Duodenal mucosa (tissue), 2 donors: ENCODE results near the gene KCNMB2.

ENCODE experiments used
- H3K27ac ChIP-seq: one replicate; pipeline ENCODE4 v1.7.0; 2013; ENCODE audit warnings: low read depth, low read length
- H3K27me3 ChIP-seq, 2 donors: one replicate each; pipeline ENCODE4 v1.7.0; 2013; ENCODE audit warnings: low read length in 2 of 2, control low read depth in 1 of 2; ENCODE audit not compliant: insufficient read depth in 2 of 2, control insufficient read depth in 1 of 2
- H3K36me3 ChIP-seq, 2 donors: one replicate each; pipeline ENCODE4 v1.7.0; 2013; ENCODE audit warnings: low read length in 2 of 2, control low read depth in 1 of 2; ENCODE audit not compliant: insufficient read depth in 2 of 2, control insufficient read depth in 1 of 2
- H3K4me1 ChIP-seq, 2 donors: one replicate each; pipeline ENCODE4 v1.7.0; 2013; ENCODE audit warnings: low read length in 2 of 2, control low read depth in 1 of 2; ENCODE audit not compliant: insufficient read depth in 2 of 2, control insufficient read depth in 1 of 2
- H3K4me3 ChIP-seq, 2 donors: one replicate each; pipeline ENCODE4 v1.7.0; 2013; ENCODE audit warnings: low read length in 2 of 2, low read depth in 1 of 2
- H3K9ac ChIP-seq, 2 donors: one replicate each; pipeline ENCODE4 v1.7.0; 2013; ENCODE audit warnings: low read length in 2 of 2, low read depth in 1 of 2
- H3K9me3 ChIP-seq, 2 donors: one replicate each; pipeline ENCODE4 v1.7.0; 2013; ENCODE audit warnings: low read length in 2 of 2, control low read depth in 1 of 2; ENCODE audit not compliant: control insufficient read depth in 1 of 2

Gene KCNMB2

DNA sequence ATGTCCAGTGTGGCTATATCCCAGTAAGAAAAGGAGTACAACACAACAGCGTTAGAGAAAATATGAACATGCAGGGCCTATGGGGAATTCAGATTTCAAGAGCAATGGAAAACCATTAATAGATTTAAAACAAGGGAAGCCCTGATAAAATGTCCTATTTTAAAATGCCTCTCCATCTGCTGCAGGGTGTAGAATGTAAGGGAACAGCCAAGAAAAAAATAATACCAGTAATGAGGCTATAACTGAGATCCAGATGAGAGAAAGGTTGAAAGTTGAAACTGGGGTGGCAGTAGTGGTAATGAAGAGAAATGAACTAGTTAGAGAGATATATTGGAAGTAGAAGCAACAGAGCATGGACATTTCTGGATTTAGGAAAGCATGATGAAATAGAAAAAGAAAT lies 226.1 kb downstream of the KCNMB2 start:
- H3K27me3 ChIP-seq: no peaks in the 10 kb centered on the region
- H3K9me3 ChIP-seq: no peaks in the 10 kb centered on the region
- H3K4me3 ChIP-seq: no peak overlapping the region
- no peaks in the 10 kb centered on the region for H3K36me3 ChIP-seq
- no peak overlapping the region for H3K9ac ChIP-seq
- H3K4me1 ChIP-seq: no peaks in the 10 kb centered on the region
- H3K27ac ChIP-seq: no peak overlapping the region

DNA sequence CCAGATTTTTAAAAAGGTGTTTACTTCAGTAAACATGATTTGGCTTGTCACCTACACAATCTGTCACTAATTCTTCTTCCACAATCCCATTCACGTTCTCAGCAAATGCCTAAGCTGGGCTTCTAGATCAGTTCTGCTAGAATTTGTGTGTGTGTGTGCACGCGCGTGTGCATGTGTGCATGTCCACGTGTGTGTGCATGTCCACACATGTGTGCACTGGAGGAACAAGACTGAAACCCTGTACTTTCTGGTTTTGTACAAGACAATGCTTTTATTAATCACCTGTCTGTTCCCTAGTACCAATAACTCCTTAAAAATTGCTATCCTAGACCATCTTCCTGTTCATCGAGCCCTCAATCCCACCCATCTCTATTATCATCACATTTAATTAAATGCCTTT lies 229.2 kb downstream of the KCNMB2 start:
- Histone ChIP-seq H3K27me3 (no peaks in the 10 kb centered on the region), H3K36me3 (no peaks in the 10 kb centered on the region), H3K27ac (no peak overlapping the region), H3K4me1 (no peaks in the 10 kb centered on the region), H3K9me3 (no peaks in the 10 kb centered on the region), H3K9ac (no peak overlapping the region), H3K4me3 (no peak overlapping the region)

DNA sequence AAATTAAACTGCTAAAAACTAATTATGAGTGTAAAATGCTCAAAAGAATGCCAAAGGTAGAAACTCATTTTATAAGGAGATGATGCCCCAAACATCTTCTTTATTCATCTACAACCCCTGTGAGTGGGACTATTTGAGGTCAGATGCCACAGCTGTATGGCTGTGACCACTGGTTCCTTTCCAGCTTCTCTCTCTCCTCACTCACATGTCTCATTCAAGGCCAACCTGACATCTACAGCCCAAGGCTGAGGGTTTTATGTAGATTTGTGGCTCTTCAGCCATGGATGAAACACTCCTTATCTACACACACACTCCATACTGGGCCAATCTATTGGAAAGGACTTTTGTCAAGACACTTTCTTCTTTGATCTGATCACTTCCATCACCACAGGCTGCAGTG lies 231.3 kb downstream of the KCNMB2 start:
- H3K4me3 ChIP-seq: no peak overlapping the region
- no peak overlapping the region for H3K27ac ChIP-seq
- no peaks in the 10 kb centered on the region for H3K27me3 ChIP-seq
- H3K9me3 ChIP-seq: no peaks in the 10 kb centered on the region
- no peaks in the 10 kb centered on the region for H3K36me3 ChIP-seq
- no peaks in the 10 kb centered on the region for H3K4me1 ChIP-seq
- H3K9ac ChIP-seq: no peak overlapping the region

DNA sequence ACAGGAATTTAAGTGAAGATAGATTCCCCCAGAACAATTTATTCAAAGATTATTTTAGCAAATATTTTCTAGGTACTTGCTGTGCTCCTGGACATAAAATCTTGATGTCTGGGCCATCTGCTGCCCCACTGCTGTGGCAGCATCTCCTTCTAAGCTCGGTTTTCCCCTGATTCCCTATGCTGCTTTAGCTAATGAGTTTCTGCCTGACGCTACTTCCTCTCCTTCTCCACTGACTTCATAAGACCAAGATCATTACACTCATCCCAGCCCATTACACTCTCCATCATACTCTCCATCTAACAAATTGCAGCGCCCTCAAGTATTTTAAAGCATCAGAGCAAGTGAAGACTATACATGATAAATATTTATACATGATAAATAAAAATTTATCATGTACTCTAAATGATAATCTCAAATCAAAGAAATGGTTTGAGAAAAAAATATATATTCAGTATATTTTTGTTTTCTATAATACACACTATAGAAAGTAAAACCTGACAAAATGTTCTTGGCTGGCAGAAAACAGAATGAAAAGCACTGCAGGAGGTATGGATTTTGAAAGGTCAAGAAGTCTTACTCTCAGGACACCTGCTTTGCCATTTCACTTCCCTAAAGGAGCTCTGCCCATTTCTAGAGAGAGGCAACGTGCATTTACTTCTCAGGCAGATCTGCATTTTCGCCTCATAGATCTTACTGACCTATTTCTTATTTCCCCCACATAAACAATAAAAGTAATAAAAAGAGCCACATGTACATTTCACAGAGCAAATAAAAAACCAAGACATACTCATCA lies 232.0 kb downstream of the KCNMB2 start:
- Histone ChIP-seq H3K36me3 (no peaks in the 10 kb centered on the region), H3K9me3 (no peaks in the 10 kb centered on the region), H3K27me3 (no peaks in the 10 kb centered on the region), H3K4me3 (no peak overlapping the region), H3K4me1 (no peaks in the 10 kb centered on the region), H3K27ac (no peak overlapping the region), H3K9ac (no peak overlapping the region)

GRCh38 chr3:178771511-178771910 lies 235.3 kb downstream of the KCNMB2 start:
- H3K9me3 ChIP-seq: no peaks in the 10 kb centered on the region
- no peaks in the 10 kb centered on the region for H3K36me3 ChIP-seq
- no peak overlapping the region for H3K9ac ChIP-seq
- no peaks in the 10 kb centered on the region for H3K27me3 ChIP-seq
- no peaks in the 10 kb centered on the region for H3K4me1 ChIP-seq
- no peak overlapping the region for H3K27ac ChIP-seq
- H3K4me3 ChIP-seq: no peak overlapping the region

GRCh38 chr3:178772746-178773145 lies 236.5 kb downstream of the KCNMB2 start:
- no peak overlapping the region for H3K9ac ChIP-seq
- H3K9me3 ChIP-seq: no peaks in the 10 kb centered on the region
- no peaks in the 10 kb centered on the region for H3K27me3 ChIP-seq
- H3K27ac ChIP-seq: no peak overlapping the region
- no peaks in the 10 kb centered on the region for H3K36me3 ChIP-seq
- no peaks in the 10 kb centered on the region for H3K4me1 ChIP-seq
- no peak overlapping the region for H3K4me3 ChIP-seq

GRCh38 chr3:178773358-178773757 lies 237.1 kb downstream of the KCNMB2 start:
- no peak overlapping the region for H3K27ac ChIP-seq
- H3K27me3 ChIP-seq: no peaks in the 10 kb centered on the region
- no peaks in the 10 kb centered on the region for H3K4me1 ChIP-seq
- no peak overlapping the region for H3K4me3 ChIP-seq
- H3K9ac ChIP-seq: no peak overlapping the region
- H3K36me3 ChIP-seq: no peaks in the 10 kb centered on the region
- H3K9me3 ChIP-seq: no peaks in the 10 kb centered on the region

DNA sequence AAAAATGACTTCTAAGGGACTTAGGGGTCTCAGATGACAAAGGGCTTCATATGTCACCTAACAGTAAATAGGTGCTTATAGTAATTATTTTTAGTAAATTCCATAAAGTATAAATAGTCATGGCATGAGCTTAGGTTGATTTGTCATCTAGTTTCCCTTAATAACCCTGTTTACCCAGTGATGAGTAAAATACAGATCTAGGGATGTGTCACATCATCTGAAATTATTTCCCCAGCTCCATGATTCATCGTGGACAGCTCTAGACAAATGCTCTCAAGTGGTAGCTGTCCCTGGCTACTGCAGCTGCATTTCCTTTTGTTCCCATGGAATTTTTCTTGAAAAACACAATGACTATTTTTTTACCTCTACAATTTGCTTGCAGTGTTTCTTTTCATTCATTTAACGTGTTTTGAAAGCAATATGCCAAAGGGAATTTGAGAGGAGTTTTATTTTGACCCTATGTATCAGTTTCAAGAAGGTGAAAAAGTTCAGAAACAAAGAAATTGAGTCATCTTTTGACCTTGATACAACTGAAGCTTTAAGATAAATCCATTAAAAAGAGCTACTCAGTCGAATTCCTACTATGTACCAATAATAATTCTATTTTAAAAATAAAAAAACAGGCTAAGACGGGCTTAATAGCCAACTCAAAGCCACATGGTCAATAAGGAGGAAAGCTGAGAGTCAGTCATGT lies 241.6 kb downstream of the KCNMB2 start:
- no peak overlapping the region for H3K9ac ChIP-seq
- H3K4me1 ChIP-seq: no peaks in the 10 kb centered on the region
- no peaks in the 10 kb centered on the region for H3K36me3 ChIP-seq
- H3K9me3 ChIP-seq: no peaks in the 10 kb centered on the region
- H3K4me3 ChIP-seq: no peak overlapping the region
- H3K27me3 ChIP-seq: no peaks in the 10 kb centered on the region
- no peak overlapping the region for H3K27ac ChIP-seq

DNA sequence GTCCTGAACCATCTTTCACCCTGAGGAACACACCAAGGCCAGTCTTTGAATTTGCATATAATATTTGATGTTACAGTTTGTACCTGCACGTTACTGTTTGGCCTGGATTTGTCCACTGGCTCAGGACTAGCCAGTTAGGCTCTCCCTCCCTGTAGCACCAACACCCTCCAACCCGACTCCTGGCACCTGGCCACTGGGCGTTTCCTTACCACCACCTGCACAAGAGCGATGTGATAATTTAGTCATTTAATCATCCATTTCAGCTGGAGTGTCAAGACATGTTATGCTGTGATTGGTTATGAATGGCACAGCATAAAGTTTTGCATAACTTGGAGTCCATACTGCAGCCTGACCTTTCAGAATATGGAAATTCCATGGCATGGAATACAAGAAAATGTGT lies 242.4 kb downstream of the KCNMB2 start:
- no peak overlapping the region for H3K9ac ChIP-seq

GRCh38 chr3:178785961-178786360 lies 249.7 kb downstream of the KCNMB2 start:
- Histone ChIP-seq H3K9me3 (peaks cover 0 to 3% of the 10 kb centered on the region in 2 donors), H3K27ac (no peak overlapping the region), H3K36me3 (no peaks in the 10 kb centered on the region), H3K27me3 (no peaks in the 10 kb centered on the region), H3K4me3 (no peak overlapping the region), H3K9ac (no peak overlapping the region), H3K4me1 (no peaks in the 10 kb centered on the region)

More for the DNA sequence above, 242.4 kb downstream of the KCNMB2 start:
- no peaks in the 10 kb centered on the region for H3K4me1 ChIP-seq
- H3K27ac ChIP-seq: no peak overlapping the region
- no peaks in the 10 kb centered on the region for H3K27me3 ChIP-seq
- H3K4me3 ChIP-seq: no peak overlapping the region
- no peaks in the 10 kb centered on the region for H3K36me3 ChIP-seq
- no peaks in the 10 kb centered on the region for H3K9me3 ChIP-seq
